Nephron progenitor cell (in vitro differentiated cells): ENCODE results near the gene CNTNAP5.

Experiments used
- DNase-seq: peaks from one replicate; pipeline ENCODE4 v3.0.0; 2021
- H3K27ac Mint-ChIP-seq: 2 replicates; pipeline ENCODE4 v1.8.0; 2021; ENCODE audit warnings: mild to moderate bottlenecking, moderate library complexity, mixed read lengths
- H3K27me3 Mint-ChIP-seq: 2 replicates; pipeline ENCODE4 v1.8.0; 2021; ENCODE audit warnings: mild to moderate bottlenecking, low read depth, mixed read lengths; ENCODE audit not compliant: poor library complexity
- H3K36me3 Mint-ChIP-seq: 2 replicates; pipeline ENCODE4 v1.8.0; 2021; ENCODE audit warnings: low read depth, mixed read lengths
- H3K4me1 Mint-ChIP-seq: 2 replicates; pipeline ENCODE4 v1.8.0; 2021; ENCODE audit warnings: mixed read lengths
- H3K4me3 Mint-ChIP-seq: 2 replicates; pipeline ENCODE4 v1.8.0; 2021; ENCODE audit warnings: mild to moderate bottlenecking, moderate library complexity, mixed read lengths
- H3K9me3 Mint-ChIP-seq: 2 replicates; pipeline ENCODE4 v1.8.0; 2021; ENCODE audit warnings: mild to moderate bottlenecking, moderate library complexity, mixed read lengths
- TF ChIP-seq, protein P1 (sequence below): fragments of 200-600 bp; sonication (generic); IDR thresholded peaks from 2 replicates; pipeline ENCODE4 v1.5.0; 2021; ENCODE audit warnings: antibody characterized with exemption

Gene CNTNAP5

DNA sequence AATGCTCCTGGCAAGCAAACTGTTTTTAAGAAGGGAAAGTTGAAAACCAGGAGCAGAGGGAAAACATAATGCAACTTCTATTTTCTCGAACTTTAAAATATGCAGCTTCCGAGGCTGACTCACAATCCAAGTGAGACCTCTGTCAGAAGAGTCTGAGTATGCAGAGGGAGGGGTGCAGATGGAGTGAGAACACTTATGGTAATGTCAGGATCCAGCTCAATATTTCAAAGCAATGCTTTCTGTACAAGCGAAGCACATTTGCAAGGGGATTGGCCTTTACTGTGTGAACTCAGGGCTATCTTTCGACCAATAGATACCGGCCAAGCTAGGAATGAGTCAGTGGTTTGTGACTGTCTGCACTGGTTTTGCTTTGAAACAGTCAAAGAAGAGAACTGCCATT, 242.7 kb downstream of the CNTNAP5 start:
- no peak overlapping the region for H3K4me3 Mint-ChIP-seq
- TF ChIP-seq, protein P1, sequence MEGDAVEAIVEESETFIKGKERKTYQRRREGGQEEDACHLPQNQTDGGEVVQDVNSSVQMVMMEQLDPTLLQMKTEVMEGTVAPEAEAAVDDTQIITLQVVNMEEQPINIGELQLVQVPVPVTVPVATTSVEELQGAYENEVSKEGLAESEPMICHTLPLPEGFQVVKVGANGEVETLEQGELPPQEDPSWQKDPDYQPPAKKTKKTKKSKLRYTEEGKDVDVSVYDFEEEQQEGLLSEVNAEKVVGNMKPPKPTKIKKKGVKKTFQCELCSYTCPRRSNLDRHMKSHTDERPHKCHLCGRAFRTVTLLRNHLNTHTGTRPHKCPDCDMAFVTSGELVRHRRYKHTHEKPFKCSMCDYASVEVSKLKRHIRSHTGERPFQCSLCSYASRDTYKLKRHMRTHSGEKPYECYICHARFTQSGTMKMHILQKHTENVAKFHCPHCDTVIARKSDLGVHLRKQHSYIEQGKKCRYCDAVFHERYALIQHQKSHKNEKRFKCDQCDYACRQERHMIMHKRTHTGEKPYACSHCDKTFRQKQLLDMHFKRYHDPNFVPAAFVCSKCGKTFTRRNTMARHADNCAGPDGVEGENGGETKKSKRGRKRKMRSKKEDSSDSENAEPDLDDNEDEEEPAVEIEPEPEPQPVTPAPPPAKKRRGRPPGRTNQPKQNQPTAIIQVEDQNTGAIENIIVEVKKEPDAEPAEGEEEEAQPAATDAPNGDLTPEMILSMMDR = no peak

DNA sequence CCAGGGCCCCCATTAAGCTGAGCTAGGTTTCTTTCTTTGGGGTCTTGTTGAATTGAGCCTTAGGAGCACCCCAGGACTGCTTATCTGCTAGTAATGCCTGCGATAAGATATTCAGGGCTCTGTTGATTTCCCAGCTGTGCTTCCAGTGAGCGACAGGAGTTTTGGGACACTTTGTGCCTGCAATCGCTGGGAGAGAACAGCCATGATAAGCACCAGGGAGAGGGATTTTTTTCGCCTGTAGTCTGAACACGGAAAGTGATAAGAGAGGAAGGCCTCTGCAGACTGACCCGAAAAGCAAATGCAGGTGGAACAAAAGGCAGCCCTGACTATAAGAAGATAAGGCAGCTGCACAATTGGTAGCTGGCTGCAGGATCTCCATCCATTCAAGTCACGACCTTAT, 244.3 kb downstream of the CNTNAP5 start:
- DNase-seq = no peak

More for the DNA sequence above, 242.7 kb downstream of the CNTNAP5 start:
- no peak for DNase-seq
- H3K4me1 Mint-ChIP-seq = peaks cover 22% of the 10 kb centered on the region
- H3K9me3 Mint-ChIP-seq = no peaks in the 10 kb centered on the region
- no peaks in the 10 kb centered on the region for H3K27me3 Mint-ChIP-seq
- no peak overlapping the region for H3K27ac Mint-ChIP-seq
- H3K36me3 Mint-ChIP-seq = no peaks in the 10 kb centered on the region

DNA sequence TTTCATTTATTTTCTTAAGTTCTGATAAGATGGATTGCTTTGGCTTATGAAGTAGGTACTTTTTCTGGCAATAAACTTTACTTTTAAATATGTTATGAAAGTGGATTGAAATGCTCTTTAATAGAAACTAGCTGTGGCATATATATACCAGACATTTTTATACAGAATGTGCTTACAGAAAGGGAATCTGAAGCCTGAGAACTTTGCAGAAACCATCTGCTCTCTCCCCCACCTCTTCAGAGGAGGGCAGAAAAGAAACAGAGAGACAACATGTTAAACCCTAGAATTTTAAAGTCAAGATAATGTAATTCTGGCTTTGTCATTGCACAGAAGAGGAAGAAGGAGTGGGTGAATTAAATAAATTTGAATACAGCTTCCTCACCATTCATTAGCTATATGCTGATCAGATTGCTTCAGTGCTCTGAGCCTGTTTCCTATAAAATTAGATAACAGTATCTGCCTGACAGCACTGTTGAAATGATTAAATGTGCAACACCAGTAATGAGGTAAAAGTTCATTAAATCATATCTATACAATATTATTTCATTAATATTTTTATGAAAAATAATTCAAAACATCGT, 247.3 kb downstream of the CNTNAP5 start:
- no peaks in the 10 kb centered on the region for H3K36me3 Mint-ChIP-seq
- TF ChIP-seq, protein P1 = no peak
- H3K4me3 Mint-ChIP-seq = no peak overlapping the region
- no peaks in the 10 kb centered on the region for H3K4me1 Mint-ChIP-seq
- peaks cover 10% of the 10 kb centered on the region for H3K9me3 Mint-ChIP-seq
- no peaks in the 10 kb centered on the region for H3K27me3 Mint-ChIP-seq
- no peak for DNase-seq
- H3K27ac Mint-ChIP-seq = peak overlapping the region; percentile 77

More for the DNA sequence above, 244.3 kb downstream of the CNTNAP5 start:
- H3K9me3 Mint-ChIP-seq = no peaks in the 10 kb centered on the region
- peak overlapping the region; percentile 21 for H3K27ac Mint-ChIP-seq
- peaks cover 22% of the 10 kb centered on the region for H3K4me1 Mint-ChIP-seq
- no peaks in the 10 kb centered on the region for H3K27me3 Mint-ChIP-seq
- no peak overlapping the region for H3K4me3 Mint-ChIP-seq
- H3K36me3 Mint-ChIP-seq = no peaks in the 10 kb centered on the region
- TF ChIP-seq, protein P1 = no peak

DNA sequence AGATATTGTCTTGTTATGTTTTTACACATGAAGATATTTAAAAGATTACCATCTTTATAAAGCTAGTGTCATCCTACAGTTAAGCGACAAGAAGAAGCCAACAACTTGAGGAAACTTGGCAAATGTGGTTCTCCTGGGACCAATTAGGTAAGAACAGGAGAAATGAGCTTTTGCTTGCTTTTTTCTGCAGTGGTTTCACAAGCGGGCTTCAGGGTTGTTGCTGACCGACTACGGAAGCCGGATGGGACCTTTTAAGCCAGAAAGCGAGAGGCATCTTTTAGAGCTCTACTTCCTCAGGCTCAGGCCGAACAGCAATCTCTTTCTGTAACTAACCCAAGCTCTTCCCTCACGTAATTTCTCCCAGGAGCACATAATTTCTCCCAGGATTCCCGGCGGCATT, 256.5 kb downstream of the CNTNAP5 start:
- Mint-ChIP-seq H3K4me1 (no peaks in the 10 kb centered on the region), H3K9me3 (peaks cover 4% of the 10 kb centered on the region), H3K36me3 (no peaks in the 10 kb centered on the region), H3K27ac (no peak overlapping the region), H3K4me3 (no peak overlapping the region), H3K27me3 (peaks cover 3% of the 10 kb centered on the region)
- no peak for DNase-seq
- TF ChIP-seq, protein P1 = no peak

DNA sequence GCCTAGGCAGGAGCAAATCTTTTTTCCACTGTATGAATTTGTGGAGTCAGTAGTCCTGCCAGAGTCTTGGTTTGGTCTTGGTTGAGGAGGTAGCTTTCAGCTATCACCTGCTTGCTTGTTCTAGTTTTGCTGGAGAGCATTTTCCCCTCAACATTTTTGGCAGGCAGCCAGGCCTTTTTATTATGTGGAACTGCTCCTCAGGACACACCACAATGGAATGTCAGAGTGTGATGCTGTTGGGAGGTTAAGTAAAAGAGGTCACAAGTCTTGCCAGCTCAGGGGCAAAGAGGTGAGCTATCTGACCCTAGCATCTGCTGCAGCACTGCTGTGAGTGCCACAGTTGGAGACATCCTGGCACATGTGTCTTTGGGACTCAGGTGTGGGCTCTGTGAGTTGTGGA, 258.0 kb downstream of the CNTNAP5 start:
- DNase-seq = no peak
- H3K4me3 Mint-ChIP-seq = no peak overlapping the region

More for the DNA sequence above, 258.0 kb downstream of the CNTNAP5 start:
- Mint-ChIP-seq H3K9me3 (peaks cover 4% of the 10 kb centered on the region), H3K27ac (peak overlapping the region; percentile 25), H3K27me3 (peaks cover 3% of the 10 kb centered on the region), H3K4me1 (no peaks in the 10 kb centered on the region), H3K36me3 (no peaks in the 10 kb centered on the region)
- TF ChIP-seq, protein P1 = no peak
